Vagina (tissue), 2 donors: ENCODE measurements around the gene GPC4.

Source experiments
- POLR2A ChIP-seq, 2 donors: fragments of 450-650 bp; IDR thresholded peaks; one replicate each; pipeline ENCODE4 v1.6.1; 2017; ENCODE audit warnings: antibody characterized with exemption in 2 of 2, mild to moderate bottlenecking in 2 of 2, moderate library complexity in 2 of 2
- TF ChIP-seq, protein P1 (sequence below), 3 experiments: fragments of 450-650 bp in 2 of 3; fragments of 200-600 bp in 1 of 3; sonication (generic) in 1 of 3; IDR thresholded peaks; one replicate each; pipeline ENCODE4 v1.5.1; 2017 to 2019; ENCODE audit warnings: antibody characterized with exemption in 3 of 3, mild to moderate bottlenecking in 2 of 3, moderate library complexity in 2 of 3

- TF ChIP-seq, protein P1, sequence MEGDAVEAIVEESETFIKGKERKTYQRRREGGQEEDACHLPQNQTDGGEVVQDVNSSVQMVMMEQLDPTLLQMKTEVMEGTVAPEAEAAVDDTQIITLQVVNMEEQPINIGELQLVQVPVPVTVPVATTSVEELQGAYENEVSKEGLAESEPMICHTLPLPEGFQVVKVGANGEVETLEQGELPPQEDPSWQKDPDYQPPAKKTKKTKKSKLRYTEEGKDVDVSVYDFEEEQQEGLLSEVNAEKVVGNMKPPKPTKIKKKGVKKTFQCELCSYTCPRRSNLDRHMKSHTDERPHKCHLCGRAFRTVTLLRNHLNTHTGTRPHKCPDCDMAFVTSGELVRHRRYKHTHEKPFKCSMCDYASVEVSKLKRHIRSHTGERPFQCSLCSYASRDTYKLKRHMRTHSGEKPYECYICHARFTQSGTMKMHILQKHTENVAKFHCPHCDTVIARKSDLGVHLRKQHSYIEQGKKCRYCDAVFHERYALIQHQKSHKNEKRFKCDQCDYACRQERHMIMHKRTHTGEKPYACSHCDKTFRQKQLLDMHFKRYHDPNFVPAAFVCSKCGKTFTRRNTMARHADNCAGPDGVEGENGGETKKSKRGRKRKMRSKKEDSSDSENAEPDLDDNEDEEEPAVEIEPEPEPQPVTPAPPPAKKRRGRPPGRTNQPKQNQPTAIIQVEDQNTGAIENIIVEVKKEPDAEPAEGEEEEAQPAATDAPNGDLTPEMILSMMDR (IDR thresholded peaks at IDR 0.05), result no peak
- TF ChIP-seq POLR2A (IDR thresholded peaks at IDR 0.05), result no peak
Observed at GRCh38 chrX:133323431-133323830, 91.9 kb downstream of the GPC4 start.
